Activated naive CD8-positive, alpha-beta T cell treated with anti-CD3 and anti-CD28 coated beads, Interleukin-2, amount 50 U/mL, for 16 hours (primary cell): ENCODE data around the gene MAPK8.
"Not testable (repeated sequence)": the region's sequence is repeated elsewhere in the genome, so short reads cannot be mapped to it uniquely, and the experiment has no call there.

ENCODE experiments used
- DNase-seq: peaks from one replicate; pipeline ENCODE4 v3.0.0-alpha.2; 2020; ENCODE audit warnings: low read depth, low spot score

The MAPK8 gene

GRCh38 chr10:48333856-48334255, 27.4 kb downstream of the MAPK8 start:
- DNase-seq, result no peak

DNA sequence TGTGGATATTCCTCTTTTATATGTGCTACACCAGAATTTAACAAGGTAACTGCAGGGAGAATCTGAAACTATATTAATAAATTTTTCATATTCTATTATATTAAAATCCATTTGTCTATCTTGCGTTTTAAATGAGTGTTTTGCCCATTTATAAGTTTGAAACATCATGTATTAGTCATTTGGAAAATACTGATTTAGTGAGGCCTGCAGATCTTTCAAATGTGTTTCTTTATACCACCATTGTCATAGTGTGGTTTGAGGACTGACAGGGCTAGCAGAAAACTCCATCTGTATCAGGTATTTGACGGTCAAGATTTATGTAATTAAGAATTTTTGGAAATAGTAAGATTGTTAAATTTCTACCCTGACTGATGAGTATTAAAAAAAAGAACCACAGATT, 29.3 kb downstream of the MAPK8 start:
- DNase-seq, result no peak

DNA sequence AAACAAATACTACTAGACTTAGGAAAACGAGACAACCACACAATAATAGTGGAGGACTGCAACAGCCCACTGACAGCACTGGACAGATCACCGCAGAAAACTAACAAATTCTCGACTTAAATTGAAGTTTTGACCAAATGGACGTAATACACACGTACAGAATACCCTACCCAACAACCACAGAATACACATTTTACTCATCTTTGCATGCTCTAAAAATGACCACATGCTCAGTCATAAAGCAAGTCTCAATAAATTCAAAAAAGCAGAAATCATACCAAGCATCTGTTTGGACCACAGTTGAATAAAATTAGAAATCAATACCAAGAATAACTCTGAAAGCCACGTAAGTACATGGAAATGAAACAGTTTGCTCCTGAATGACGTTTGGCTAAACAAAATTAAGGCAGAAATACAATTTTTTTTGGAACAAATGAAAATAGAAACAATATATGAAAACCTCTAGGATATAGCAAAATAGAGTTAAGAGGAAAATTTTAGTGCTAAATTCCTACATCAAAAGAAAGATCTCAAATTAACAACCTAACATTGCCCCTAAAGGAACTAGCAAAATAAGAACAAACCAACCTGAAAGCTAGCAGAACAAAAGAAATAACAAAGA, 30.6 kb downstream of the MAPK8 start:
- no peak for DNase-seq

DNA sequence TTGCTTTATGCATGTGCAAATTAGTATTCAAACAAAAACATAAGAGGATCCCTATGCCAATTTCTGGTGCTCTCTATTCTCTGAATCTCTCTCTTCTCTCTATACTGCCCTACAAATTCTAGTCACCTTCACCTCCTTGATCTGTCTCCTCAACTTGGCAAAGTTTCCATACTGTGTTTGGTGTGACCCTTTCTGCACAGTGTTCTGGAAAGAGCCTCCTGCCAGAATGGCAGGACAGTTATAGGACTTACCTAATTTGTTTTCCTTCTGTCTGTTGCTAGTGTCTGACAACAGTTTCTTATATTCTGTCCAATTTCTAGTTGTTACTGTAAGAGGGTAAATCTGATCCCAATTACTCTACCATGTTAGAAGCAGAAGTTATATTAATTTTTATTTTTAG, 34.3 kb downstream of the MAPK8 start:
- DNase-seq, result no peak

- no peak for DNase-seq
These were observed 36.6 kb downstream of the MAPK8 start for GRCh38 chr10:48343106-48343505.

DNA sequence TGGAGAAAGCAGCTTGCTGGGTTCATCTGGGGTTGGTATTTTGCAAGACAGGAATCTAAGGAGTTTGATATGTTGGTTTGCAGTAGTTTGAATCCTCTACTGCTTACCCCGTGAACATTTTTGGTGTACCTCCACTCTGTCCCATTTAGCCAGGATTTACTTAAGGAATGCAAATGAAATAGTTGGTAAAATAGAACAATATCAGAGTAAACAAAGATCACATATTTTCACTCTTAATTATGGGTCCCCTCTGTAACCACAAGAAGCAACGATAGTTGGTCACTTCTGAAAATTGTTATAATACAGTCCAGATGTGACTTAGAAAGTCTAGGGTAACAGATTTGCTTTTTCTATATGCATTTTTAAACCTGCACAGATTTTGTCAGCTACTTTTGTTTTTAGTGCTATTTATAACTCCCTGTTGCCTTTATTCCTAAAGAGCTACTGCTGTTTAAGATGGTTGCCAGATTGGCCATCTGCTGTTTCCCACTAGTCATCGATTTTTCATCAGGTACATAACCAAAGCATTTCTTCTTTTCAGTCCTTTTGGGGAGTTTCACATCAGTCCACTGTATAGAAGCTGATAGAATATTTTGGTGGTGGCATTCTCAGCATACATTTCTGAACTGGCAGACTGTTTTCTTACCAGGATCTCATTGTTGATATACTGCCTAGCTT, 37.6 kb downstream of the MAPK8 start:
- no peak for DNase-seq

DNA sequence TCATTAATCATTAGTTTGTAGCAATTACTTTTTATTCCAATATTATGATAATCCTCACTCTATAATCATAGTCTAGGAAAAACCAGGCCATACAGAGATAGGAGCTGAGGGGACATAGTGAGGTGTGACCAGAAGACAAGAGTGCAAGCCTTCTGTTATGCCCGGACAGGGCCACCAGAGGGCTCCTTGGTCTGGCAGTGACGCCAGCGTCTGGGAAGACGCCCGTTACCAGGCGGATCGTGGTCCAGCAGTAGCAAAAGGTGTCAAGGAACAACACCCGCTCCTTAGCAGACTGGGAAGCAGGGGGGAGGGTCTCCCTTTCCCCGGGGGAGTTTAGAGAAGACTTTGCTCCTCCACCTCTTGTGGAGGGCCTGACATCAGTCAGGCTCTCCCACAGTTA, 39.8 kb downstream of the MAPK8 start:
- not testable (repeated sequence) for DNase-seq

DNA sequence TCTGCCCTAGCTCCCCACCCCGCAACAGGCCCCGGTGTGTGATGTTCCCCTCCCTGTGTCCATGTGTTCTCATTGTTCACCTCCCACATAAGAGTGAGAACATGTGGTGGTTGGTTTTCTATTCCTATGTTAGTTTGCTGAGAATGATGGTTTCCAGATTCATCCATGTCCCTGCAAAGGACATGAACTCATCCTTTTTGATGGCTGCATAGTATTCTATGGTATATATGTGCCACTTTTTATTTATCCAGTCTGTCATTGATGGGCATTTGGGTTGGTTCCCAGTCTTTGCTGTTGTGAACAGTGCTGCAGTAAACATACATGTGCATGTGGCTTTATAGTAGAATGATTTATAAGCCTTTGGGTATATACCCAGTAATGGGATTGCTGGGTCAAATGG, 41.1 kb downstream of the MAPK8 start:
- not testable (repeated sequence) for DNase-seq

DNA sequence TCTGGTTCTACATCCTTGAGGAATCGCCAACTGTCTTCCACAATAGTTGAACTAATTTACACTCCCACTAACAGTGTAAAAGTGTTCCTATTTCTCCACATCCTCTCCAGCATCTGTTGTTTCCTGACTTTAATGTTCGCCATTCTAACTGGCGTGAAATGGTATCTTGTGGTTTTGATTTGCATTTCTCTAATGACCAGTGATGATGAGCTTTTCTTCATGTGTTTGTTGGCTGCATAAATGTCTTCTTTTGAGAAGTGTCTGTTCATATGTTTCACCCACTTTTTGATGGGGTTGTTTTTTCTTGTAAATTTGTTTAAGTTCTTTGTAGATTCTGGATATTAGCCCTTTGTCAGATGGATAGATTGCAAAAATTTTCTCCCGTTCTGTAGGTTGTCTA, 41.5 kb downstream of the MAPK8 start:
- not testable (repeated sequence) for DNase-seq

DNA sequence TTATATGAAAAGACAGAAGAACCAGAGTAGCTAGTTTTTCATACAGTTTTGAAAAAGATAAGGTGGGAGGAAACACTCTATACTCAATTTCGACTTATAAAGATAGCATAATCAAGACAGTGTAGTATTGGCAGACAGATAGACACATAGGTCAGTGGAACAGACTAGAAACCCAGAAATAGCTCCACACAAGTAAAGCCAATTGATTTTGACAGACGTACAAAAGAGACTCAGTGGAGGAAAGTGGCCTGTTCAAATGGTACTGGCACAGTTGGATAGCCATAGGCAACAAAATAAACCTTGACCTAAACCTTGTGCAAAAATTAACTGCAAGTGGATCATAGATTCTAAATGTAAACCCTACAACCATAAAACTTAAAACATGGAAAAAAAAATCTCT, 46.8 kb downstream of the MAPK8 start:
- DNase-seq, result no peak

DNA sequence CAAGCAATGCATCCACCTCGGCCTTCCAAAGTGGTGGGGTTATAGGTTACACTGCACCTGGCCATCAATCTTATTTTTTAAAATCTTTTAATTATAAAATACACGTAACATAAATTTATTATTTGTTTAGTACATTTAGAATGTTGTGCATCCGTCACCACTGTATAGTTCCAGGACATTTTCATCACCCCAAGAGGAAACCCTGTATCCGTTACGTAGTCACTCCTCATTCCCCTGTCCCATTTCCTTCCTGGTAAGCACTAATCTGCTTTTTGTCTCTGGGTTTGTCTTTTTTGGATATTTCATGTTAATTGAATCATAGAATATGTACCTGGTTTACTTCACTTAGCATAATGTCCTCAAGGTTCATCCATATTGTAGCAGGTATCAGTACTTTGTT, 51.2 kb downstream of the MAPK8 start:
- no peak for DNase-seq

DNA sequence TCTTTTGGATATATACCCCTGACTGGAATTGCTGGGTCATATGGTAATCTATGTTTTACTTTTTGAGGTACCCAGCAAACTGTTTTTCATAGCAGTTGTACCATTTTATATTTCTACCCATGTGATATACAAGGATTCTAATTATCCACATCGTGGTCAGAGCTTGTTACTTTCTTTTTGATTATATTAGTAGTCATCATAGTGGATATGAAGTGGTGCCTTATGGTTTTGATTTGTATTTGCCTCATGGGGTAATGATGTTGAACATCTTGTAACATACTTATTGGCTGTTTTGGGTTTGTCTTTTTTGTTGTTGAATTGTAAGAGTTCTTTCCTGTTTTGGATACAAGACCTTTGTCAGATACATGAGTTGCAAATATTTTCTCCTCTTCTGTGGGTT, 51.7 kb downstream of the MAPK8 start:
- DNase-seq, result no peak

- no peak for DNase-seq
These were observed 52.4 kb downstream of the MAPK8 start for GRCh38 chr10:48358838-48359237.

DNA sequence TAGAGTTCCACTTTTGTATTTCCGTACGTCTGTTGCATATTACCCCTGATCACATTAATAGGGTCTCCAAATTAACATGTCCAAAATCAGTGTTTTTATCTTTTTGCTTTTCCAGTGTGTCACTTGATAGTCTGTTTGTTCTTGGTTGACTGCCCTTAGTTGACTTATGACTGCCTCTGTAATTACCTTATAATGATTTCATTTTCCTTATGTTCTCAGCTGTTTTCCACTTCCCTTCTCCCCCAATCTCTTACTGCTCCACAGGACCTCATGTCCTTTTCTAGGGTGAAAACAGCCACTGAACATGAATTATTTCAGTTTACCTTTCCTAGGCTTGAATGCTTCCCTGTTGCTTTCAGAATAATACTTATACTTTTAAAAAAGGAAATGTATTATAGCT, 54.7 kb downstream of the MAPK8 start:
- DNase-seq, result no peak

GRCh38 chr10:48363617-48364355, 57.3 kb downstream of the MAPK8 start:
- no peak for DNase-seq

DNA sequence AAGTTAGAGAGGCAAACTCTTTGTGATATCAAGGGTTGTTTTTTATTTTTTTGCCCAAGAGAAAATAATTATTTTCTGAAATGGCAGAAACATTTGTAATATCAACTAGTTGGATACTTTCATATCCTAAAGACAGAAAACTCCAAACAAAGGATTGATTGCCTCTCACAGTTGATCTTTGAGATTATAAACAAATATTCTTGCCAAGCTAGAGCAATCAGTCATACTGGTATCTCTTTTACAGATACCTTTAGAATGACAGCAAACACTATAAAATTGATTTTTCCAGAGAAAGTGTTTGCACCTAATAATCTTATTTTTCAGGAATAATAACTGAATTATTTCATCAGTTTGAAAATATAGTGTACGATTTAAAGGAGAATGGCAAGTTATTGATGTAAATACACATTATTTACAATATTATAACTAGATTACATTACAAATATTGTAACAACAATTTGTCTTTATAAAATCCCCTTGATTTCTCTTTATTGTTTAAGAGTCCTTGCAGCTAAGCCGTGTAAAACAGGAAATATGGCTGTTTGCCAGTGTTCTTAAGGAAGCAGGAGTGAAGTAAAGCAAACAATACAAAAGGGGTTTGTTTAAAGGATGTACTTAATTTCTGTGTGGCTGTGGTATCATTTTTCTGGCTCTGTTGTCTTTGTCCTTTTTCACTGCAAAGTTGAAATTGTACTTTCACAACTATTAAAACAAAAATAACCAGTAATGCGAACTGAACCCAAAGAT, 58.4 kb downstream of the MAPK8 start:
- no peak for DNase-seq

- no peak for DNase-seq
These were observed 59.2 kb downstream of the MAPK8 start for GRCh38 chr10:48365668-48366067.

GRCh38 chr10:48366261-48366660, 59.8 kb downstream of the MAPK8 start:
- no peak for DNase-seq

DNA sequence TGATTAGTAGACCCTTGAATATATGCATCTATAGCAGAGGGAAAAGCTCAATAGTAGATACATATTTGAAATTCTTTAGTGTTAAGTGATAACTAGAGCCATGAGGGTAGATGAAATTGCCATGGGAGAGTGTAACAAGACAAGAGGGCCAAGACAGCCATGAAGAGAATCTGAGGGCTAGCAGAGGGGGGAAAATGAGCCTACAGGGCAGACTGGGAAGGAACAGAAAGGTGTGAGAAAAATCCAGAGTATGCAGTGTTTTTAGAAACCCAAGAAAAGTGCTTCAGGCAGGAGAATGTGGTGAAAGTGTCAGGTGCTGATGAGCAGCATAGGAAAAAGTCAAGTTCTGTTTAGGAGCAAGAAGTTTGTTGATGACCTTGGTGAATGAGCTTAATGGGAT, 63.0 kb downstream of the MAPK8 start:
- DNase-seq, result no peak

DNA sequence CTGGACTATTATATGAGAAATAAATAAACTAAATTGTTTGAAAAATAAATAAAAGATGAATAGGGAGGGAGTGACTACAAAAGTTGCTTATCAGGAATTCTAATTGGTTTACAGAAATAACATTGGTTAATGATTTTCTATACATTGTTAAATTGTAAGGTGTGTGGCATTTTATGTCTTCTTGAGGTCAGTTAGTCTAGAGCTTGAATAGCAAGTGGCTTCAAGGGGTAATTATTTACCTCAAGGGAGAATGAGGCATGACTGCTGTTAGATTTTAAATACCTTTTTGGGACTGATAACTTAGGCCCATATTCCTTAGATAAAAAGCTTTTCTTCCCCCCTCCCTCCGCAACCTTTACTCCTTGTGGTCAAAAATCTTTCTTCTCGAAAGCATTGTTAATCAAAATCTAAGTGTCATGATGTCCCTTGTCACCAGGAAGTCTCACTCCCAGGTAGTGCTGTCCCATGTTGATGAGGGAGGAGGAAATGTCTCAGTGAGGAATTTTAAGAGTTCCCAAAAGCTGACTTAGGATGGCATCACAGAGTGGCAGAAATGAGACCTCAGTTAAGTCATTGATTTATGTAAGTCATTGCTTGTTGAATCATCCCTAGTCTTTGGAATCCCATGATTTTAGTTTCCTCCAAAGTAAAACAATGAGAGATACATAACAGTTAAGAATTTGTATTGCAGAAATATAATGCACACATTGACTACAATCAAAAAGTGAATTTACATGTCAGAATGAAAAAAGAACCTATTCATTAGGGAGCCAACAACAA, 71.5 kb downstream of the MAPK8 start:
- no peak for DNase-seq

GRCh38 chr10:48378675-48379074, 72.2 kb downstream of the MAPK8 start:
- DNase-seq, result no peak

- no peak for DNase-seq
These were observed 75.5 kb downstream of the MAPK8 start for GRCh38 chr10:48381971-48382370.
